ENCODE results near the gene UQCRFS1. TPM values are rescaled to one million over a fixed set of nuclear protein-coding genes. Genes with fewer than 3 reads are reported as not detected.

Gene UQCRFS1
- total RNA-seq (2021) (32.5 and 35.2 TPM in 2 replicates), Bru-seq, nascent RNA (percentile 94 among the genes with signal in this experiment), BruChase-seq, experiment 1, labeled RNA remaining after a 2-hour chase (percentile 89 among the genes with signal in this experiment), BruChase-seq, experiment 2, labeled RNA remaining after a 6-hour chase (percentile 96 among the genes with signal in this experiment)
- long read RNA-seq, transcript UQCRFS1-201 (2 exons, 3,475 nt): major isoform, 411 of 424 reads
- long read RNA-seq, partial matches to known transcripts: 0 of 424 reads
- long read RNA-seq, other reads (novel, unspliced or antisense): 13 of 424 reads

DNA sequence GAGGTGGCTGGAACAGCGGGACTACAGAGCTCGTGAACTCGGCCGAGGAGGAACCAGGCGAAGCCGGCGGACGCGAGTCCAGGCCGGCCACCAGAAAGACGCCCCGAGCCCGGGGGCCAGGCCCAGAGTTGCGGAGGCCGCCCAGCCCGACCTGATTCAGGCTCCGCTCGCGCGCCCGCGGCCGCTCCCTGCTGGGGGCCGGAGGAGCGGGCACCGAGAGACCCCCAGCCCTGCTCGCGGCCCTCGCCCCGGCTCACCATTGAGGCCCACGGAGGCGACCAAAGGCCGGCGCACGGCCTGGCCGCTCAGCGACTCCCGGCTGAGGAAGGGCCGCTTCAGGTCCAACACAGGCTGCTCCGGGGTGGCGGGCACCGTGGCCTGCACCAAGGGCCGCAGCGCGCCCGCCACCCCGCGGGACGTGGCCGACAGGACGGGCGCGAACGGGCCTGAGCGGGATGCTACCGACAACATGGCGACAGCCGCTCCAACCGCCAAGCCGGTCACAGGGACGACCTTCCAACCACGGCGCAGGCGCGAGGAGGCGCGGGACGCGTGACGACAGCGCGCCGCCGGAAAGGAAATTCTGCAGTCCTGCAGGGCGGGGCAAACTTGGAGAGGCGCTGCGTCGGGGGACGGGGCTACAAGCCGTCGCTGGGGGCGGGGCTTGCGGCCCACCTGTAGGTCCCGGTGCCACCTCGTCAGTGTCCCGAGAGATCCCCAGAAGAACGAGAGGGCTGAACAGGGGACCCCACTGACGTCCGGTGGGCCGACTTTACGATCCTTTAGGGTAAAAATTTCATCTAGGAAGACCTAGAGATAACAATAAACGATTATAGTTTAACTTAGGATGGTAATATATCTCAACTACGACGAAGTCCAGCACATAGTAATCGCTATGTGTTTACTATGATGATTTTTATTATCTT, at the start of gene UQCRFS1:
Gene UQCRFS1 (minus strand): TSS at position 504 of the 926 bp plus-strand sequence. CDS start 33 bp downstream, at position 471.
- CTCF ChIA-PET: no interaction called here
- peaks cover 50% of the 10 kb centered on the region for H3K79me2 ChIP-seq (ENCODE audit: low read depth)
- no TSS peak for BruUV-seq (replicated peaks)

DNA sequence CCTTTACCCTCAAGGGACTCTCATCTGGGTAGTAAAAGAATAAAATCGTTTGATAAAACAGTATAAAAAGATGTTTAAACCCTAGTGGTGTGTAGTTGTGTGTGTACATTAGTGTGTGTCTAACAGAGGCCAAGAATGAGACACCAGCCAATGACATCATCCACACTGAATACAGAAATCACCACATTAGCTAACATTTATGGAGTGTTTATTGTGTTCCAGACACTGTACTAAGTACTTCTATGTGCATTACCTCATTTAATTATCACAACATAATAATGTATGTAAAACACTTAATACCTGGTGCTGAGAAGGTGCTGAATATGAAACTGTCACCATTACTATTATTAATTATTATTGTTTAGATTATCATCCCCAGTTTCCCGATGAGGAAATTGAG, 49.1 kb upstream of the UQCRFS1 start:
- no peaks in the 10 kb centered on the region for H3K4me1 ChIP-seq (replicated peaks; ENCODE audit: insufficient read depth)
- POLR2A ChIA-PET (ENCODE audit: unreplicated experiment): no interaction called here
- H3F3A ChIP-seq (ENCODE audit: insufficient read depth, low read depth): no peaks in the 10 kb centered on the region
- CTCF ChIA-PET: no interaction called here
- no peak overlapping the region for H3K4me3 ChIP-seq
- no peaks in the 10 kb centered on the region for H3K79me2 ChIP-seq (ENCODE audit: low read depth)
- no peak for TF ChIP-seq EZH2 (IDR thresholded peaks at IDR 0.05; ENCODE audit: low read depth)
- TF ChIP-seq, protein P1, sequence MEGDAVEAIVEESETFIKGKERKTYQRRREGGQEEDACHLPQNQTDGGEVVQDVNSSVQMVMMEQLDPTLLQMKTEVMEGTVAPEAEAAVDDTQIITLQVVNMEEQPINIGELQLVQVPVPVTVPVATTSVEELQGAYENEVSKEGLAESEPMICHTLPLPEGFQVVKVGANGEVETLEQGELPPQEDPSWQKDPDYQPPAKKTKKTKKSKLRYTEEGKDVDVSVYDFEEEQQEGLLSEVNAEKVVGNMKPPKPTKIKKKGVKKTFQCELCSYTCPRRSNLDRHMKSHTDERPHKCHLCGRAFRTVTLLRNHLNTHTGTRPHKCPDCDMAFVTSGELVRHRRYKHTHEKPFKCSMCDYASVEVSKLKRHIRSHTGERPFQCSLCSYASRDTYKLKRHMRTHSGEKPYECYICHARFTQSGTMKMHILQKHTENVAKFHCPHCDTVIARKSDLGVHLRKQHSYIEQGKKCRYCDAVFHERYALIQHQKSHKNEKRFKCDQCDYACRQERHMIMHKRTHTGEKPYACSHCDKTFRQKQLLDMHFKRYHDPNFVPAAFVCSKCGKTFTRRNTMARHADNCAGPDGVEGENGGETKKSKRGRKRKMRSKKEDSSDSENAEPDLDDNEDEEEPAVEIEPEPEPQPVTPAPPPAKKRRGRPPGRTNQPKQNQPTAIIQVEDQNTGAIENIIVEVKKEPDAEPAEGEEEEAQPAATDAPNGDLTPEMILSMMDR (conservative IDR thresholded peaks at IDR 0.05): no peak
- H3K27me3 ChIP-seq (ENCODE audit: insufficient read depth, low read depth): peaks cover 40% of the 10 kb centered on the region
- intact Hi-C loops (cut with micrococcal nuclease; ENCODE audit: unreplicated experiment): no loop called here
- H4K20me1 ChIP-seq (ENCODE audit: insufficient read depth): no peaks in the 10 kb centered on the region
- H3K9me2 ChIP-seq (ENCODE audit: insufficient read depth): no peaks in the 10 kb centered on the region
- BruUV-seq (replicated peaks): no TSS peak
- no peaks in the 10 kb centered on the region for H3K9me3 ChIP-seq (ENCODE audit: insufficient read depth, low read depth)
- DNase-seq: no peak
- H3K4me2 ChIP-seq: no peak overlapping the region
- H3K27ac ChIP-seq: no peak overlapping the region
- H2AFZ ChIP-seq: no peak overlapping the region
- no peaks in the 10 kb centered on the region for H3K36me3 ChIP-seq (ENCODE audit: low read depth)

More for the DNA sequence above, at the start of gene UQCRFS1:
- H3K9me2 ChIP-seq (ENCODE audit: insufficient read depth): no peaks in the 10 kb centered on the region
- POLR2A ChIA-PET (ENCODE audit: unreplicated experiment): no interaction called here
- H3K9me3 ChIP-seq (ENCODE audit: insufficient read depth, low read depth): no peaks in the 10 kb centered on the region
- H3K27me3 ChIP-seq (ENCODE audit: insufficient read depth, low read depth): peaks cover 23% of the 10 kb centered on the region
- peak within 1 kb of the TSS; percentile 99 for H2AFZ ChIP-seq
- peaks cover 14% of the 10 kb centered on the region; the same call in 1 of the 2 replicates for H3K4me1 ChIP-seq (replicated peaks; ENCODE audit: insufficient read depth)
- H3K4me2 ChIP-seq: peak within 1 kb of the TSS; percentile 98
- DNase-seq: peak; percentile 81 to 96
- peaks cover 42% of the 10 kb centered on the region for H4K20me1 ChIP-seq (ENCODE audit: insufficient read depth)
- intact Hi-C loops (cut with micrococcal nuclease; ENCODE audit: unreplicated experiment): no loop called here
- peak within 1 kb of the TSS; percentile 40; the same call in 1 of the 2 replicates for H3K27ac ChIP-seq
- H3K36me3 ChIP-seq (ENCODE audit: low read depth): peaks cover 9% of the 10 kb centered on the region
- H3K4me3 ChIP-seq: peak within 1 kb of the TSS; percentile 100
- TF ChIP-seq EZH2 (IDR thresholded peaks at IDR 0.05; ENCODE audit: low read depth): no peak
- TF ChIP-seq, protein P1 (conservative IDR thresholded peaks at IDR 0.05): no peak
- peaks cover 3% of the 10 kb centered on the region; the same call in 1 of the 2 replicates for H3F3A ChIP-seq (ENCODE audit: insufficient read depth, low read depth)

DNA sequence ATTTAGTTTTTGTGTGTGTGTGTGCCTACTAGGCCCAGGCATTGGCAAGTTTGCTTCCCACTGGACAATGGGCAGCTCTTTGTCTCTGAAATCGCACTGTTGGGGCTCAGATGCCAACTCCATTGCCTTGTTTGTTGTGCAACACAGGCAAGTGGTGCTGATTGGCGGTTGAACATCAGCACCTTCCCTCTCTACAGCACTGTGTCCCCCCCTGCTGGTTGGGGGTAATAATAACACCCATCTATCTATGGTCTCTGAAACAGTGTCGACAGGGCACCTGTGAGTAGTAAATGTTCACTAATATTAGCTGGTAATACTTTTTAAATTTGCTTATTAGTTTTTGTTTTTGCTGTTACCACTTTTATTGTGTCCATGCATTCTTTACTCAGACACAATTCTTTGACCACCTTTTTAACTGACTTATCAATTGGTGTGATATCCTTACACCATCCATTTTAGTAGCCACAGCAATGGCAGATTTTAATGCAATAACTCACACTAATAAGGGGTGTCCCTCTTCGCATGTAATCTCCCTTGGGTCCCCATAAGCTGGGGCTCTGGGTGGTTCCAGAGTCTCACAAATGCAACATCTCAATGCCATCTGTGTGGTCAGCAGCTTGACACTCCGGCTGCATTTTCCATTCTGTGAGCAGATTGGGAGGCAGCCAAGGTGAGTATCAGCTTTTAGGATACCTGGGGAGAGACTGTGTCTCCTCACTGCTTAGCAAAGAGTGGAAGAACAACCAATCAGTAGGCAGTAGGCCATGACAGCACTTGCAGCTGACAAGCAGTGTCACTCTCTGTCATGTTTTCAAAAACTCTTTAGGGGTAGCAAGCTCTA, 47.7 kb upstream of the UQCRFS1 start:
- no peaks in the 10 kb centered on the region for H3K36me3 ChIP-seq (ENCODE audit: low read depth)
- no peak overlapping the region for H3K4me2 ChIP-seq
- no peak overlapping the region for H2AFZ ChIP-seq
- no TSS peak for BruUV-seq (replicated peaks)
- CTCF ChIA-PET: interaction anchor here (0.6 kb wide), 1 partner anchor 518 kb away, joined by 3 read pairs; no protein-coding TSS in a partner anchor
- POLR2A ChIA-PET (ENCODE audit: unreplicated experiment): interaction anchor here (0.5 kb wide), 1 partner anchor 8 kb away, joined by 3 read pairs; no protein-coding TSS in a partner anchor
- H3K4me3 ChIP-seq: no peak overlapping the region
- no peak for DNase-seq
- H4K20me1 ChIP-seq (ENCODE audit: insufficient read depth): no peaks in the 10 kb centered on the region
- peaks cover 30% of the 10 kb centered on the region for H3K27me3 ChIP-seq (ENCODE audit: insufficient read depth, low read depth)
- no peaks in the 10 kb centered on the region for H3K79me2 ChIP-seq (ENCODE audit: low read depth)
- intact Hi-C loops (cut with micrococcal nuclease; ENCODE audit: unreplicated experiment): no loop called here
- TF ChIP-seq, protein P1 (conservative IDR thresholded peaks at IDR 0.05): peak; percentile 61
- no peak for TF ChIP-seq EZH2 (IDR thresholded peaks at IDR 0.05; ENCODE audit: low read depth)
- no peaks in the 10 kb centered on the region for H3K9me2 ChIP-seq (ENCODE audit: insufficient read depth)
- H3K9me3 ChIP-seq (ENCODE audit: insufficient read depth, low read depth): no peaks in the 10 kb centered on the region
- no peaks in the 10 kb centered on the region for H3F3A ChIP-seq (ENCODE audit: insufficient read depth, low read depth)
- H3K4me1 ChIP-seq (replicated peaks; ENCODE audit: insufficient read depth): no peaks in the 10 kb centered on the region
- H3K27ac ChIP-seq: no peak overlapping the region

Measured in PC-9 (cell line).